Activated naive CD4-positive, alpha-beta T cell treated with Interleukin-2 at 50 U/mL for 16 hours (primary cell): ENCODE results near the gene GSTM2.

Experiments used
- DNase-seq: peaks from one replicate; pipeline ENCODE4 v3.0.0-alpha.2; 2020

Gene GSTM2

DNA sequence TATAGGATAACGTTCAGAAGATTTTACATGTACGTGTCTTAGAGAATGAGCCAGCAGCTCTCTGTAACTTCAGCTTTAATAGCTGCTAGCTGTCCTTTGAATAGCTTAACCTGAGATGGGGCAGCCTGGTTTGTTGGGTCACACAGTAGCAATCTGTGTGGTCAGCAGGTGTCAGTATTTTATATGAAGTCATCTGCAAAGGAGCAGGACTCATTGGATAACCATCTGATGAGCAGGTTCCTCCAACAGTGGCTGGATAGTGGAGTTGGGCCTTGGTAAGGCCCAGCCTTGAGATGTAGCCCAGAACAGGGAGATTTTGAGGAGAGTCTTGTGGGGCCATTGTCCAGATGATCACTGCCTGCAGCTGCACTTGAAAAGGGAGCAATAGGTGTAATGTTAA is 50.6 kb downstream of the GSTM2 start:
- DNase-seq = no peak

DNA sequence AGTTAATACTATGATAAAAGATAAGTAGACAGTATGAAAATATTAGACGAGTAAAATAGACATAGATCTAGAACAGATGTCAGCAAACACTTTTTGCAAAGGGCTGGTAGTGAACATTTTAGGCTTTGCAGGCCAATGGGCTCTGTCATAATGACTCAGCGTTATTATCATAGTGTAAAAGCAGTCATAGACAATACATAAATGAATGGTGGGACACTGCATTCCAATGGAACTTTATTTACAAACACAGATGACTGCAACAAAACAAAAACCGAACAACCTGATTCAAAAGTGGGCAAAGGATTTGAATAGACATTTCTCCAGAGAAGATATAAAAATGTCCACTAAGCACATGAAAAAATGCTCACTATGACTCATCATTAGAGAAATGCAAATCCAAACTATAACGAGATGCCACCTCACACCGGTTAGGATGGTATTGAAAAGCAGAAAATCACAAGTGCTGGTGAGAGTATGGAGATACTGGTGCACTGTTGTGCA is 51.5 kb downstream of the GSTM2 start:
- DNase-seq = no peak

DNA sequence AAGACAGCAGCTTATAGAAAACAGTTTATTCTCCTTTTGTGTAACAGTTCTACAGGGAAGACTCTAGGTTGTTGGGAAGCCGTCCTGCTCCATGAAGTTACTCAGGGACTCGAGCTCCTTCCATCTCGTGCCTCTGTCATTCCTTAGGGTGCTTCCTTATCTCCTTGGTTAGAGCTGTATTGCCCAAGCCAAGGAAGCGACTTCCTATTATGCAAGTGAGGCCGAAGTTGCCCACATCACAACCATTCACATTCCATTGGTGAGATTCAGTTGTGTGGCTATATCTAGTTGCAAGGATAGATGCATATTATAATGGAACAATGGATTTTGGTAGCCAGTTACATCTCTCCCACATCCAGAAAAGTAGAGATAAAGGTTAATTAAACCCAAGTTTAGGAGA is 53.2 kb downstream of the GSTM2 start:
- no peak for DNase-seq

DNA sequence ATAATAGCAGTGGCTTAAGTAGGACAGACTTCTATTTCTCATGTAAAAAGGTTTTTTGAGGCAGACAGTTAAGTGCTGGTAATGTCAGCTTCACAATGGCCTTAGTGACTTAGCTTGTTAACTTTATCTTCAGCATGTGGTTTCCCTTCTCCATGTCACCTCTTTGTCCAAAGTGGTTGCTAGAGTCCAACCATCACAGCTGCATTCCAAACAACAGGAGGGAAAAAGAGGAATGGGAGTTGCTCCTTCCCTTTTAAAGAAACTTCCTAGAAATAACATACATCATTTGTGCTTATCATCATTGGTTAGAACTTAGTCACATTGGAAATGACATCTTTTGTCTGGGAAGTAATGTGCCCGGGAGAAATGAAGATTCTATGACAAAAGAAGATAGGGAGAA is 54.1 kb downstream of the GSTM2 start:
- DNase-seq = no peak

DNA sequence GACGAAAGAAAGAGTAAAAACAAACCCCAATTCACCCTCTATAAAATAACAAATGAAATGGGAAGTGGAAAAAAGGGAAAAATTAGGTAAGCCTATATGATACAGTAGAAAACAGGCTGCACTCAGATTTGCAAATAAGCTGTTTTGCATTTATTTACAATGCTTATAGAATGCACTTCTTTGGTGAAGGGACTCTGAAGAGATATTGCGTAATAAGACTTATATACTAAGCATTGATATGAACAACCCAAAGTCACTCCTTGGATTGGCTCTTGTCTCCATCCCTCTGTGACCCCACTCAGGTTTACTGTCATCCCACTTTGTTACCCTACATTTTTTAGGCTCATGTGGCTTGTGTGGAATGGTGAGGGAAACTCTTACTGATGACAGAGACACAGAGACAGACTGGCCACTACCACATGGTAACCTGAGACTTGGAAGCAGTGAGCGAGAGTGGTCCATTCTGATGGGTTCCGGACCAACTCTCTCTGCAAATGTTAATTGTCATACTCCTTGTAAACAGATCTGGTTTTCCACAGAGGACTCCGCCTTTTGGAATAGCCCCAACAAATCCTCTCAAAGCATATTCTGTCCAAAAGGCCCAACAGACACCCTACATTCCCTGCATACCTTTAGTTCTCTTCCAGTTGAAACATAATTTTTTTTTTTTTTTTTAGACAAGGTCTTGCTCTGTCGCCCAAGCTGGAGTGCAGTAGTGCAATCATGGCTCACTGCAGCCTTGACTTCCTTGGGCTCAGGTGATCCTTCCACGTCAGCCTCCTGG is 55.2 kb downstream of the GSTM2 start:
- no peak for DNase-seq
